C4-2B (cell line): Measurements from ENCODE around the gene KIF26B.

Experiments used
- H3K27ac ChIP-seq: fragments of 450-650 bp; 2 replicates; pipeline ENCODE4 v1.5.1; 2017
- ZFX ChIP-seq: fragments of 450-650 bp; IDR thresholded peaks from 2 replicates; pipeline ENCODE4 v1.6.1; 2017
- TF ChIP-seq, protein P1 (sequence below): fragments of 450-650 bp; conservative IDR thresholded peaks from 2 replicates; pipeline ENCODE4 v1.5.1; 2017; ENCODE audit warnings: mild to moderate bottlenecking

The KIF26B gene

DNA sequence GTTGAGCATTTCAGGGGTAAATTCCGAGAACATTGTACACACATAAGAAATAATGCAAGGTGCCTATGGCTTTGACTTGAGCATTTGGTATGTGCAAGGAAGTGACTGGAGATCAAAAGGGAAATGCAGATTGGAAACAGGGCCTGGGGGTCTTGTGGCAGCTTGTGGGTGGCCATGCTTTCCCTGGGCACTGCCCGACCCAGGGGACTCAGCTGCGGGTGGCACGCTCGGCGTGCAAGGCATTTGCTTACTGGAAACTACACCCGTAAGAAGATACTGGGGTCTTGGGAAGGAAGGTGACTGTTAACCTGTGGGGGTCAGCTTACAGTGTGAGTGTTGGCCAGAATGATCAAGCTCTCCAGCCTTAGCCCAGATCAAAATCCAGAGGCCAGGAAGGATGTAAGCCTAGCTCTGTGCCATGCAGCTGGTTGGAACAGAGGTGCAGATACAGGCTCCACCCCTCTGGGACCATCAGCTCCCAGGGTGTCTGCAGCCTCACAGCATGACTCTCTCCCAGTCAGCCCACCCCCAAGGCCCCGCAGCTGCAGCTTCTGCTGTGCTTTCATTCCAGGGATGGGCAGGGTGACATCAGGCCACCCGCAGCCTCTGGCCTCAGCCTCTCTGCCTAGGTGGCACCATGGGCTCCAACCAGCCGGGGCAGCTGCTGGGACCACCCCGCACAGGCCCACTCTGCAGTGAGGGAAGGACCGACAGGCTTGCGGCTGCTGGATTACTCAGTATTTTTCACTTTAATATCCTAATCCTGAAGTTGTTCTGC lies 55.1 kb downstream of the KIF26B start:
- H3K27ac ChIP-seq = no peak overlapping the region
- TF ChIP-seq, protein P1, sequence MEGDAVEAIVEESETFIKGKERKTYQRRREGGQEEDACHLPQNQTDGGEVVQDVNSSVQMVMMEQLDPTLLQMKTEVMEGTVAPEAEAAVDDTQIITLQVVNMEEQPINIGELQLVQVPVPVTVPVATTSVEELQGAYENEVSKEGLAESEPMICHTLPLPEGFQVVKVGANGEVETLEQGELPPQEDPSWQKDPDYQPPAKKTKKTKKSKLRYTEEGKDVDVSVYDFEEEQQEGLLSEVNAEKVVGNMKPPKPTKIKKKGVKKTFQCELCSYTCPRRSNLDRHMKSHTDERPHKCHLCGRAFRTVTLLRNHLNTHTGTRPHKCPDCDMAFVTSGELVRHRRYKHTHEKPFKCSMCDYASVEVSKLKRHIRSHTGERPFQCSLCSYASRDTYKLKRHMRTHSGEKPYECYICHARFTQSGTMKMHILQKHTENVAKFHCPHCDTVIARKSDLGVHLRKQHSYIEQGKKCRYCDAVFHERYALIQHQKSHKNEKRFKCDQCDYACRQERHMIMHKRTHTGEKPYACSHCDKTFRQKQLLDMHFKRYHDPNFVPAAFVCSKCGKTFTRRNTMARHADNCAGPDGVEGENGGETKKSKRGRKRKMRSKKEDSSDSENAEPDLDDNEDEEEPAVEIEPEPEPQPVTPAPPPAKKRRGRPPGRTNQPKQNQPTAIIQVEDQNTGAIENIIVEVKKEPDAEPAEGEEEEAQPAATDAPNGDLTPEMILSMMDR = no peak
- TF ChIP-seq ZFX = no peak

DNA sequence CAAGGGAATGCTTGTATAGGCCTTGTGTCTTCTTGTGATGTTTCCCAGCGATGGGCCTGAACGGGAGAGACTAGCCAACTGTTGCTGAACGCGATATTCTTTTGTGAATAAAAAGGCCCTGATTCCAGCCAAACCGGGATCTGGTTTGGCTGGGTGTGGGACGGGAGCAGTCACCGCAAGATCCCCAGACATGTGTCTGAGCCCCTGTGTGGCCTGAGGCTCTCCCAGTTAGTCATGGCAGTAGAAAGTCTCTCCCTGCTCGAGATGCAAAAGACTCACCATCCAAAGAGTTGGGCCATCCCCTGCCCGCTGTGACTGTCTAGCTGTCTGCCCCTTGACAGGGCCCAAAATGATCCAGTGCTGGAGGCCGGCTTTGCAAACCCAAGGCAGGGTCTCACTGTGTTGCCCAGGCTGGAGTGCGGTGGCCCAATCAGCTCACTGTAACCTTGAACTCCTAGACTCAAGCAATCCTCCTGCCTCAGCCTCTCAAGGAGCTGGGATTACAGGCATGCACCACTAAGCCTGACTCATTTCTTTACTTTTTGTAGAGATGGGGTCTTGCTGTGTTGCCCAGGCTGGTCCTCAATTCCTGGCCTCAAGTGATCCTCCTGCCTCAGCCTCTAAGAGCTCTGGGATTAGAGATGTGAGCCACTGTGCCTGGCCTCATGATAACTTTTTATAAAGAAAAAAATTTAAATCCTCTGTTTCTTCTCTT lies 56.4 kb downstream of the KIF26B start:
- TF ChIP-seq ZFX = no peak
- TF ChIP-seq, protein P1 = no peak
- H3K27ac ChIP-seq = no peak overlapping the region

DNA sequence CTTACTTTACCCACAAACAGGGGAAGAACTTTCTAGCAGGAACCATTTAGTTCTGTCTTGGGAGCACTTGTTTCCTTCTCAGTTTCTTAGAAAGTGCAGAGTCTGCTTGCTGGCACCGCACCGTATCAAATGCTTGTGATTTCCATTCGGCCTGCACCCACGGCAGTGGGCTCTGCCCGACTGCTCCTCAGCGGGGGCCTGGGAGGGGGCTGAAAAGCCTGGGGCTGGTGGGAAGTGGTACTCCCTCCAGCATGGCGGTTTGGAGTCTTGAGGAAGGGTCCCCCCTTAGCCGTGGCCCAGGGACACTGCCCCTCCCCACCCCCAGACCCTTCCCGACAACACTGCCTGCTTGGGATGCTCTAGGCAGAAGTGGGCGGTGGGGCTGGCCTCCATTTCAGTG lies 57.0 kb downstream of the KIF26B start:
- TF ChIP-seq, protein P1 = no peak
- no peak for TF ChIP-seq ZFX
- no peak overlapping the region for H3K27ac ChIP-seq

DNA sequence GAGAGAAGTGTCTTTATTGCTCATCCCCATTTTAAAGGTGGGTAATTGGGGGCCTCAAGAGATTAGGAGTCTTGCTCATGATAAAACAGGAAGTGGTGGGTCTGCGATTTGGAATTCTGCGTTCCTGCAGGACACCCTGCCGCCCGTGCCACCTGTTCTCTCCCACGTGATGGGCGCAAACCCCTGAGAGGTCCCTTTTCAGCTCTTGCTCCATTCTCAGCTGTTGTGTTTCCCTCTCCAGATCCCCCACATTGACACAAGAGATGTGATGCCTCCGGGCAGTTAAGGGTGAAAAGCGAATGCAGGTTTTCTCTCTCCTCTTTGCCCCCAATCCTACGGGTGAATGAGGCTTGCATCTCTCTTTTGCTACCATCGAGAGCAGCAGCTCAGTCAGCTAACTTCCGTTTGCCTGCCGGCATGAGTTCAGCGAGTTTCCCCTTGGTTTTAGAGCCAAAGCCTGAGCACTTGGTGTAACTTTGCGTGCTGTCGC lies 57.5 kb downstream of the KIF26B start:
- H3K27ac ChIP-seq = no peak overlapping the region
- TF ChIP-seq, protein P1 = no peak
- TF ChIP-seq ZFX = no peak

DNA sequence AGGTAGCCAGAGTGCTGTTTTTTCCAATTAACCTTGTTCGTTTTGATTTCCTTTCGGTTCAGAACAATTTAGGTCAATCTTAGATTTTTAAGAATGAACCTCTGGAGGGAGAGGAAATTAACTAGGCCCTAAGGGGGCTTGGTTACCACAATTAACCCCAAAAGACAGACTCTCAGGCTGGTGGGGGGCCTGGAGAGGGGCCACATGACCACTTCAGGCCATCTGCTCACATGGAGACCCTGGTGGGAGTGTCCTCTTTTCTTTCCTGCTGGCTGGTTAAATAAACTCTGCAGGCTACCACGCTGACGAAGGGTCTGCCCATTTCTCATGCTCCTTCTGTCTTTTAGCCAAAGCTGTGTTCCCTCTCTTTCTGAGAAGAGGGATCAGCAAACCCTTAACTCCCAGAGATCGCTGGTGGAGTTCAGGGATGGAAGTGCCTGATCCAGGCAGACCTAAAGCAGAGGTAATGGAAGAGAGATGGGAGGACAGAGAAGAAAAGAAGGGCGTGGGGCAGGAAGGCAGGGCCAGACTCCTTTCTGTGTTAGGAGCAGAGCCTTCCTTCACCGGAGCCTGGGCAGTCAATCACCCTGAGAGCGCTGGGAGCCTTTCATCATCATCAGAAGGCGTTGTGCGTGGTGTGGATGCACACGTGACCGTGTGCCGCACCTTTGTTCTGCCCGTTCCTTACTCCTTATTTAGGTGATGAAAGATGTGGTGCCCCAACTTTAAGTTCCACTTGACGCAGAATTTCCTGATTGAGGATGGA lies 58.5 kb downstream of the KIF26B start:
- no peak overlapping the region for H3K27ac ChIP-seq
- TF ChIP-seq, protein P1 = no peak
- no peak for TF ChIP-seq ZFX

DNA sequence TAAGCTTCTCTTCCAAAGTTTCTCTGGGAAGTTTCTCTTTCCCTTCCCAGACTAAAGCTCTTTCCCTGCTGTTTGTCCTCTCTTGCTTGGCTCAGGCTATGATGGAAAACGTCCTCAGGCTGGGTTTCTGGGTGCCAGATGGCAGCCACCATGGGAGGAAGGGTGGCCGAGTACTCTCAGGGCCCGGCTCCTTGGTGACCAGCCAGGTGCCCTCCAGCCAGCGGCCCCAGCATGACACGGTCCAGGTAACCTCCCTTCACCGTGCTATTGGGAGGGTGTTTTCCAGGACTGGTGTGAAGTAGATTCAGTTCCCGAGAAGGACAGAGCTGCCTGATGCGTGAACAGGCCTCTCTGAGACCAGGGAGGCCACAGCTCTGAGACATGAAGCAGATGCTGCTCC lies 60.3 kb downstream of the KIF26B start:
- TF ChIP-seq ZFX = no peak
- TF ChIP-seq, protein P1 = no peak
- H3K27ac ChIP-seq = no peak overlapping the region
